Sigmoid colon (tissue), 7 donors: ENCODE data around the gene ZNF446. TPM values are rescaled to one million over a fixed set of nuclear protein-coding genes. Genes with fewer than 3 reads are reported as not detected.
"Not testable (repeated sequence)": the region's sequence is repeated elsewhere in the genome, so short reads cannot be mapped to it uniquely, and the experiment has no call there.

Source experiments
- DNase-seq: peaks from one replicate; pipeline ENCODE4 v3.0.0-alpha.2; 2019
- H3K27ac ChIP-seq, 4 donors: fragments of 200-600 bp; sonication (generic); one replicate each; pipeline ENCODE4 v1.5.1; 2016 to 2019; ENCODE audit warnings: mild to moderate bottlenecking in 1 of 4
- H3K27me3 ChIP-seq, 3 donors: fragments of 200-600 bp; sonication (generic); one replicate each; pipeline ENCODE4 v1.5.1; 2019; ENCODE audit warnings: mild to moderate bottlenecking in 1 of 3
- H3K36me3 ChIP-seq, 4 donors: fragments of 200-600 bp; sonication (generic); one replicate each; pipeline ENCODE4 v1.5.1; 2016 to 2019
- H3K4me1 ChIP-seq, 4 donors: fragments of 200-600 bp; sonication (generic); one replicate each; pipeline ENCODE4 v1.5.1; 2017 to 2019
- H3K4me3 ChIP-seq, 4 donors: fragments of 200-600 bp; sonication (generic); one replicate each; pipeline ENCODE4 v1.5.1; 2017 to 2019; ENCODE audit warnings: mild to moderate bottlenecking in 2 of 4, moderate library complexity in 1 of 4
- H3K9me3 ChIP-seq, 4 donors: fragments of 200-600 bp in 3 of 4; sonication (generic) in 3 of 4; one replicate each; pipeline versions ENCODE4 v1.5.1 to v1.6.1; 2013 to 2019
- CTCF ChIP-seq, 4 experiments: fragments of 450-650 bp in 3 of 4; fragments of 200-600 bp in 1 of 4; IDR thresholded peaks; one replicate each; pipeline ENCODE4 v1.5.1; 2016 to 2019; ENCODE audit warnings: antibody characterized with exemption in 4 of 4, mild to moderate bottlenecking in 3 of 4, moderate library complexity in 2 of 4
- EP300 ChIP-seq, 4 donors: sonication (generic); formaldehyde crosslinking; IDR thresholded peaks; one replicate each; pipeline ENCODE4 v1.6.1; 2017; ENCODE audit warnings: antibody characterized with exemption in 4 of 4
- POLR2A ChIP-seq, 2 donors: fragments of 450-650 bp; IDR thresholded peaks; one replicate each; pipeline ENCODE4 v1.6.1; 2016; ENCODE audit warnings: antibody characterized with exemption in 2 of 2, mild to moderate bottlenecking in 2 of 2, moderate library complexity in 2 of 2
- POLR2AphosphoS5 ChIP-seq, 4 donors: sonication (generic); formaldehyde crosslinking; IDR thresholded peaks; one replicate each; pipeline ENCODE4 v1.6.1; 2017; ENCODE audit warnings: antibody characterized with exemption in 4 of 4
- WGBS, 2 donors: extraction: QIAGEN DNeasy Blood & Tissue Kit; methylation state at CpG; one replicate each; pipeline ENCODE4 v1.1.7; 2013; 5-methylcytosine and 5-hydroxymethylcytosine counted together
- intact Hi-C: fragments of 100-400 bp; cut with DNase I; formaldehyde crosslinking; loops from one replicate; pipeline ENCODE4 v1.15.1; 2023
- polyA plus RNA-seq, 3 donors: library from polyadenylated mRNA; stranded (reverse); fragments of 200-250 nt; gene quantifications; one replicate each; pipeline ENCODE4 v1.2.3, GENCODE V29; 2013
- total RNA-seq, 4 donors: library from RNA; depleted of rRNA; stranded (reverse); fragments of >200 nt; gene quantifications; one replicate each; pipeline ENCODE4 v1.1.0, GENCODE V29; 2016
- donor health status: healthy with polysubstance abuse.
- donor health status: Bipolar disorder and iron deficiency.
- donor health status: healthy.

The ZNF446 gene
- total and polyA plus RNA-seq, 7 donors = 4.4 to 20.8 (median 11.4) TPM

GRCh38 chr19:58469241-58470013, 6.7 kb upstream of the ZNF446 start:
- Histone ChIP-seq H3K27ac (no peak overlapping the region), H3K9me3 (no peaks in the 10 kb centered on the region), H3K27me3 (no peaks in the 10 kb centered on the region), H3K36me3 (peaks cover 17 to 41% (median 19%) of the 10 kb centered on the region in 4 donors), H3K4me3 (no peak overlapping the region), H3K4me1 (peaks cover 0 to 23% (median 14%) of the 10 kb centered on the region in 4 donors)
- no peak for DNase-seq
- intact Hi-C loops = no loop called here
- TF ChIP-seq EP300 (IDR thresholded peaks at IDR 0.05) (no peak), CTCF (IDR thresholded peaks at IDR 0.05) (no peak), POLR2AphosphoS5 (IDR thresholded peaks at IDR 0.05) (no peak), POLR2A (IDR thresholded peaks at IDR 0.05) (no peak)
- 93 to 96% methylated on average over 17 of the region's 17 CpGs for WGBS, 2 donors

- Histone ChIP-seq H3K36me3 (peaks cover 17 to 41% (median 19%) of the 10 kb centered on the region in 4 donors), H3K4me1 (peaks cover 0 to 31% (median 22%) of the 10 kb centered on the region in 4 donors)
- DNase-seq, intact Hi-C loops, H3K9me3 ChIP-seq, H3K4me3 ChIP-seq, H3K27me3 ChIP-seq, H3K27ac ChIP-seq: not testable (repeated sequence)
- 97% methylated on average over 40 to 43 of the region's 53 CpGs for WGBS, 2 donors
Measured at GRCh38 chr19:58470837-58471543, 5.2 kb upstream of the ZNF446 start.

GRCh38 chr19:58471736-58472135, 4.4 kb upstream of the ZNF446 start:
- no peaks in the 10 kb centered on the region for H3K9me3 ChIP-seq
- TF ChIP-seq POLR2A (IDR thresholded peaks at IDR 0.05) (no peak), CTCF (IDR thresholded peaks at IDR 0.05) (no peak), EP300 (IDR thresholded peaks at IDR 0.05) (no peak)
- no peak overlapping the region for H3K27ac ChIP-seq
- H3K27me3 ChIP-seq = no peaks in the 10 kb centered on the region
- 95 to 97% methylated on average over 39 of the region's 39 CpGs for WGBS, 2 donors
- intact Hi-C loops = no loop called here
- peaks cover 17 to 41% (median 19%) of the 10 kb centered on the region in 4 donors for H3K36me3 ChIP-seq
- no peak overlapping the region for H3K4me3 ChIP-seq
- peaks cover 0 to 31% (median 21%) of the 10 kb centered on the region in 4 donors for H3K4me1 ChIP-seq
- DNase-seq = no peak

- H3K9me3 ChIP-seq = no peaks in the 10 kb centered on the region
- intact Hi-C loops = no loop called here
- TF ChIP-seq EP300 (IDR thresholded peaks at IDR 0.05) (no peak), POLR2A (IDR thresholded peaks at IDR 0.05) (no peak), POLR2AphosphoS5 (IDR thresholded peaks at IDR 0.05) (no peak), CTCF (IDR thresholded peaks at IDR 0.05) (no peak)
- H3K27me3 ChIP-seq = no peaks in the 10 kb centered on the region
- H3K27ac ChIP-seq = no peak overlapping the region
- H3K4me1 ChIP-seq = peaks cover 0 to 24% (median 22%) of the 10 kb centered on the region in 4 donors
- H3K4me3 ChIP-seq = no peak overlapping the region
- no peak for DNase-seq
- peaks cover 17 to 47% (median 19%) of the 10 kb centered on the region in 4 donors for H3K36me3 ChIP-seq
Measured at GRCh38 chr19:58473775-58474174, 2.4 kb upstream of the ZNF446 start.

DNA sequence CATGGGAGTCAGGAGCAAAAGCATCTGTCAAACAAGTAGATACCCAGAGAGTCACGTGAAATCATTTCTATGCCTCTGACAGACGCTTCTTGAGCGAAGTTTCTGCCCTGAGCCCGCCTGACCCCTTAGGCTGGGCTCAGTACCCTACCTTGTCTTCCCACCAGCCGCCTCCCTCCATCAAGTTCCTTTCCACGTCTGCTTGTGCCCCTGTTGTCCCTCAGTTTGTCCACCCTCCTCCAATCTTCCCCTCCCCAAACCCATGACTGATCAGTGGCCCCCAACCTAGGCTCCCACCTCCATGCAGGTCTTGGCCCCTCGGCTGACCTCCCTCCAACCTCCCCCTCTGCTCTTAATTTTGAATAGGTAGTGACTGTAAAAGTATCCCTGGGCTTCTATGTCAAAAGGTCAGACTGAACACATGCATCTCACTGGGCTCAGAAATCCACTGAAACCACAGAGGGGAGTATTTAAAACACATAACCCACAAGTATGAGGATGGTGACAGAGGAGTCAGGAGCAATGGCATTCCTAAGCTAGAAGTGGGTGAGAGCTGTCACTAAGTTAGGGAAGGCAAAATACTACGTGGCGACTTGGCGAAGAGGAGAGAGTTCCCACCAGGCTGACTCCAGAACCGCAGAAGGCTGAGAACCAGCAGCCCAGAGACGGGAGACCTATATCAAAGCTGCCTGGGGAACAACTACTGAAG, 1.7 kb upstream of the ZNF446 start:
- peak overlapping the region in 1 of 4 donors; percentile 65 for H3K4me3 ChIP-seq
- peak overlapping the region; percentile 89 to 93 (median 92) for H3K27ac ChIP-seq
- H3K4me1 ChIP-seq = peaks cover 0 to 22% (median 21%) of the 10 kb centered on the region in 4 donors
- intact Hi-C loops = no loop called here
- H3K36me3 ChIP-seq = peaks cover 17 to 45% (median 20%) of the 10 kb centered on the region in 4 donors
- H3K9me3 ChIP-seq = no peaks in the 10 kb centered on the region
- TF ChIP-seq CTCF (IDR thresholded peaks at IDR 0.05) = no peak
- TF ChIP-seq EP300 (IDR thresholded peaks at IDR 0.05) = no peak
- TF ChIP-seq POLR2A (IDR thresholded peaks at IDR 0.05) = no peak
- TF ChIP-seq POLR2AphosphoS5 (IDR thresholded peaks at IDR 0.05) = no peak
- no peaks in the 10 kb centered on the region for H3K27me3 ChIP-seq
- 87 to 91% methylated on average over 12 of the region's 12 CpGs for WGBS, 2 donors
- no peak for DNase-seq
